ENCODE results near the gene CFAP74.

- TF ChIP-seq POLR2A (IDR thresholded peaks at IDR 0.05) (no peak), CTCF (IDR thresholded peaks at IDR 0.05) (no peak), POLR2AphosphoS5 (IDR thresholded peaks at IDR 0.05) (no peak)
Observed at GRCh38 chr1:1947493-1947892, 56.1 kb downstream of the CFAP74 start.
